Fibroblast of lung (primary cell): ENCODE measurements around the gene ERCC1.

Experiments used
- EZH2 ChIP-seq: IDR thresholded peaks from 2 replicates; pipeline ENCODE4 v1.5.1; 2012; ENCODE audit warnings: low read length, control low read depth, mild to moderate bottlenecking; ENCODE audit errors: missing control alignments
- TF ChIP-seq, protein P1 (sequence below), 2 donors: IDR thresholded peaks in 1 of 2; conservative IDR thresholded peaks in 1 of 2; 1 replicate in 1 of 2; 2 replicates in 1 of 2; pipeline ENCODE4 v1.5.1; 2011 to 2012; ENCODE audit warnings: low read length in 2 of 2, control low read depth in 1 of 2, inconsistent platforms in 1 of 2, low read depth in 1 of 2, mild to moderate bottlenecking in 1 of 2

- TF ChIP-seq, protein P1, sequence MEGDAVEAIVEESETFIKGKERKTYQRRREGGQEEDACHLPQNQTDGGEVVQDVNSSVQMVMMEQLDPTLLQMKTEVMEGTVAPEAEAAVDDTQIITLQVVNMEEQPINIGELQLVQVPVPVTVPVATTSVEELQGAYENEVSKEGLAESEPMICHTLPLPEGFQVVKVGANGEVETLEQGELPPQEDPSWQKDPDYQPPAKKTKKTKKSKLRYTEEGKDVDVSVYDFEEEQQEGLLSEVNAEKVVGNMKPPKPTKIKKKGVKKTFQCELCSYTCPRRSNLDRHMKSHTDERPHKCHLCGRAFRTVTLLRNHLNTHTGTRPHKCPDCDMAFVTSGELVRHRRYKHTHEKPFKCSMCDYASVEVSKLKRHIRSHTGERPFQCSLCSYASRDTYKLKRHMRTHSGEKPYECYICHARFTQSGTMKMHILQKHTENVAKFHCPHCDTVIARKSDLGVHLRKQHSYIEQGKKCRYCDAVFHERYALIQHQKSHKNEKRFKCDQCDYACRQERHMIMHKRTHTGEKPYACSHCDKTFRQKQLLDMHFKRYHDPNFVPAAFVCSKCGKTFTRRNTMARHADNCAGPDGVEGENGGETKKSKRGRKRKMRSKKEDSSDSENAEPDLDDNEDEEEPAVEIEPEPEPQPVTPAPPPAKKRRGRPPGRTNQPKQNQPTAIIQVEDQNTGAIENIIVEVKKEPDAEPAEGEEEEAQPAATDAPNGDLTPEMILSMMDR (conservative IDR thresholded peaks at IDR 0.05 in 1 of 2, IDR thresholded peaks at IDR 0.05 in 1 of 2; ENCODE audit: low read depth in 1 of 2, low read length in 2 of 2), result peak; percentile 34 to 49
- no peak for TF ChIP-seq EZH2
Observed at GRCh38 chr19:45403781-45404556, 19.7 kb downstream of the ERCC1 start.
